GM21737 (cell line): ENCODE results near the gene LAMTOR5.
A peak's percentile ranks its signal among the peaks of the same experiment; 100 is the strongest.

Experiments used
- ATAC-seq: cut with Tn5 transposase; IDR thresholded peaks from one replicate; pipeline ENCODE4 v1.9.1; 2021; ENCODE audit warnings: mild to moderate bottlenecking, moderate library complexity; ENCODE audit not compliant: unreplicated experiment

The LAMTOR5 gene

GRCh38 chr1:110390692-110391245 lies 16.7 kb downstream of the LAMTOR5 start, which contains the start of gene SLC16A4:
Gene SLC16A4, minus strand, starts transcription at chr1:110391026. Its CDS starts 1,703 bp downstream, at chr1:110389323.
- ATAC-seq, result no peak

DNA sequence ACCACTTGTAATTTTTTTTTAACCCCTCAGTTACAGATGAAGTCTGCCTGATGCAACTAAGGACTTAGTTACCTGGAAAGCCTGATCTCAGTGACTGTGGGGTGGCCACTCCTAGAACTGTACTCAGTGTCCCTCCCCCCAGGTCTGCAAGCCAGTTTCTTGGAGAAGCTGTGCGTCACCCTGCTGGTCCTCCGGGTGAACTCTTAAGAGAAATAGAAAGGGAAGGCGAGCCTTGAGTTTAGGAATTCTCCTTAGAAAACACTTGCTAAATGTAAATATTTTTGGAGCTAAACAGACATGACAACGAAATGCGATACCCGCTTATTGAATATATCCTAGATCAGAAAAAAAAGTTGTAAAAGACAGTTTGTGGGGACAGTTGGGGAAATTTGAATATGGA lies 17.4 kb downstream of the LAMTOR5 start:
- ATAC-seq, result no peak

- no peak for ATAC-seq
Measured at GRCh38 chr1:110387048-110387754, 20.3 kb downstream of the LAMTOR5 start.

- no peak for ATAC-seq
Measured at GRCh38 chr1:110385369-110385768, 22.1 kb downstream of the LAMTOR5 start.

DNA sequence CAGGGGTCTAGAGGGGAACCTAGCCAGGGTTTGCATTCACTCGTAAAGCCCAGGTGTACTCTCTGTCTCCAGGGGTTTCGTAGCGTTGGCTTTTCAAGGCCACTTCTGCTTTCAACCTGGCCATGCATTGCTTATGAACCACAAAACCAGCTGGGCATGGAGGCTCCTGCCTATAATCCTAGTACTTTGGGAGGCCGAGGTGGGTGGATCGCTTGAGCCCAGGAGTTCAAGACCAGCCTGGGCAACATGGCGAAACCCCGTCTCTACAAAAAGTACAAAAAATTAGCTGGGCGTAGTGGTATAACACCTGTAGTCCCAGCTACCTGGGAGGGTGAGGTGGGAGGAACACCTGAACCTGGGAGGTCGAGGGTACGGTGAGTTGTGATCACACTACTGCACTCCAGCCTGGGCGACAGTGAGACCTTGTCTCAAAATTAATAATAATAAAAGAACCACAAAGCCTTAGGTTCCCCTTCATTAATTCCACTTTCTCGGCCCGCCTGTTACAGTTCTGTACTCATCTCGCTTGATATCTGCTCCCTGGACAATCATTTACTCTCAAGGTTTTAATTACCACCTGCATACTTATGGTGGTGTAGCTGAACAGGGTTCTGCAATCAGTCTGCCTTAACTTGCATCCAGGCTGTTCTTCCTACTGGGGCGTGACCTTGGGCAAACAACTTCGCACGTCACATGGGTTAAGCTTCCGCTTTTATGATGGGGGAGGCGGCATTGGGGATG lies 22.7 kb downstream of the LAMTOR5 start:
- peak; percentile 69 for ATAC-seq

GRCh38 chr1:110383251-110383990 lies 24.1 kb downstream of the LAMTOR5 start:
- ATAC-seq, result no peak

DNA sequence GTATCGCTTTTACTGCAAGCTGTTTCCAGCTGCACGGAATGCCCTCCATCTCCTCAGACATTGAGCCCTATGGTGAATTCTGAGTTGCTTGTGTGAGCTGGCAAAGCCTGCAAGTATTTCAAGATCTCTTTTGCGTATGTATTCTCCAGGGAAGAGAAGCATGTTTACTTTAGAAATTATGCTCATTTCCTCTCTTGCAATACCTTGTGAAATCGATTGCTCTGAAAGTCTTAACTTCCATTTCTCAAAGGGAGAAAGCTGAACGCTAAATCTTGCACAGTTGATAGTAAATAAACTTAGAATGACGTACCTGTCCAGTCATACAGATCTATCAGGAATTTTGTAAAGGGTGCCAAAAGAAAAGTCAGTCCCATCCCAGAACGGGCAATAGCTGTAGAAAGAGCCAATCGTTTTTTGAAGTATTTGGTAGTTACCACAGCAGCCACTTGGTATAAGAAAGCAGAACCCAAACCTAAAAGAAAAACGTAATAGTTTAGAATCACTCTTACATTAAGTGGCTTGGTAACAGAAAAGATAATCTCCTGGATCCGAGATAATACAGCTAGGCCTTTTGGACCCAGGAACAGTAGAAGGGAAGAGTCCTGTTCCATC lies 26.7 kb downstream of the LAMTOR5 start:
- ATAC-seq, result no peak

- ATAC-seq, result no peak
Measured at GRCh38 chr1:110375490-110375889, 32.0 kb downstream of the LAMTOR5 start.

DNA sequence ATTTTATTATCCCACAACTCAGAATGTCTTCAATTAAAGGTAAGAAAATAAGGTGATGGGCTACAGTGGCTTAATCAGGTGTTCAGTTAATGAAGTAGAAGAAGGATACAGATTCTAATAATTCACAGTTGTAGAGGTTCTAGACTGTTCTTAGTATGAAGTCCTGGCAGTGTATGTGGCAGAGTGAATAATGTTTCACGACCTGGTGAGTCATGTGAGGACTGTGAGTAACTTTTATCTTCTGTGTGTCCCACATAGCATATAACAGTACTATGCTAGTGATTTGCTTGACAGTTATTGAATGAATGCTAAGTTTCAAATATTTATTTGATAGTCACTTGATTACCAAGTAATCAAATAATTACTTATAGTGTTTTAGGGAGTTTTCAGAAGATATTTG lies 36.7 kb downstream of the LAMTOR5 start:
- no peak for ATAC-seq

DNA sequence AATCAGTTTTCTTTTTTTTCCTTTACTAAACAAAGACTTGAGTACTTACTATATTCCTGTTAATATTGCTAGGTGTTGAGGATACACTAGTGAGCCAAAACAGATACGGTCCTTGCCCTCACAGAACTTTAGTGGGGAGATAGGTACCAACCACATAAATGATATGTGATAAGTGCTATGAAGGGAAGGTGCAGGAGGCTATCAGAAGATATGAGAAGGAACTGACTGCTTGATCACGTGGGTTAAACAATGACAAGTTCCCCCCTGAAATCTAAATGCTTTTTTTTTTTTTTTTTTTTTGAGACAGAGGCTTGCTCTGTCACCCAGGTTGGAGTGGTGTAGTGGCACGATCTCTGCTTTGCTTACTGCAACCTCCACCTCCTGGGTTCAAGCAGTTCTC lies 43.3 kb downstream of the LAMTOR5 start:
- no peak for ATAC-seq

DNA sequence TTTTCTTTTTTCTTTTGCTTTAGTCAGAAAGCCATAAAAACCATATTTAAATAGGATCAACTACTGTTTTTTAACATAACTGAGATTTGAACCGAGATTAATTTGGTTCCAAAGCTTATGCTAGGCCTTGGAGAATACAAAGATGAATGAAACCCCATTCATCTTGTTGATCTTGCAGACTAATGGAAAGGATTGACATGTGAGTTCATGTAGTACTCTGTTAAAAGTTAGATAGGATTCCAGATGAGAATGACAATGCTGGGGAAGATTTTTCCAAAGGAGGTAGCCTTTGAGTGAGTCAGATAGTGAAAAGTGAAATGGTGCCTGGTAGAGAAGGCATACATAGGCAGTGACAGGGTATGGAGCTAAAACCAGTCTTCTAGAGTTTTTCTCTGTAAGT lies 45.6 kb downstream of the LAMTOR5 start:
- ATAC-seq, result no peak

DNA sequence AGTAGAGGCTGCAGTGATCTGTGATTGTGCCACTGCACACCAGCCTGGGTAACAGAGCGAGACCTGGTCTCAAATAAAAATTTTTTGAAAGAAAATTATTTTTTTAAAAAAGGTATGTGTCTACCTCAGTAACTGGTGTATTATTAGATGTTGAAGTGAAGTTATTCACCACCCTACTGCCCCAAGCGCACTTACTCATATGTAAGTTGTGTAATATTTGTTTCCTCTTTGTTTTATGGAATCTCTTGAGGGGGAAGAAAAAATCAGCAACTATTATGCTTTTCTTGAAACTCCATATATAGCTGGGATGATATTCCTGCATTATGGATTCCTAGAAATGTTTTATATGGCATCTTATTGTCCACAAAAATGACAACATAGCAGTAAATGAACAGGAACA lies 47.1 kb downstream of the LAMTOR5 start:
- ATAC-seq, result no peak

DNA sequence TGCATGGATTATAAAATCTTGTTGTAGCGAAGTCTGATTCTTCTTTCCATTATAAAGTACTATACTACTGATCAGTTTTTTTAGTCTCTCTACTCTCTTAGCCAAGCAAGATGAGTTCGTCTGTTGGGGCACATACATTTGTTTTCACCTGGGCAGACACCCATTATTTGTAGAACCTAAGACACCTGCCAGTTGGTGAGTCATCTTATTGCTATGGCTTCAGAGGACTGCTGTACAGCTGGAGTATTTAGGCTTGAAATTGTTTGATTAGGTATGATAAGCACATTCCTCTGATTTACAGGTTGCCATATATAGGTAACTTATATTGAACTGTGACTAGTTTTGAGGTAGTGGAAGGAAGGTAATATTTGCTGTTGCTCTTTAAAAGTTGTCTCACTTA lies 51.1 kb downstream of the LAMTOR5 start:
- ATAC-seq, result no peak

DNA sequence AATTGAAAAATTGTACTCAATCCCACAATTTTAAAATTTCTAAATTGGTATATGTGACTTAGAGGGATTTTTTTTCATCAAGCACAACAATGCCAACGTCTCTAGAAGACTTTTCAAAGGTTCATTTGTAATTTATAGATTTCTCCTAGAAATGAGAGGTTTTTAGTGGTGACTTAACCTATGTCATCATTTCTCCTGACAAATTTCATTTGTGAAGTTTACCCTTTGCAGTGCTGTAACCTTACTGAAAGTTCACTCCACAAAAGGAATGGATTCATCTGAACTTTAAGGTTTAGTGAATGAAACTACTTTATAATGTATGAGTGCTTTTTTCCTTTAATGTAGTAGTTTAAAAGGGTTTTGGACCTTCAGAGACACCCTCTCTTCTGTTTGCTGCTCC lies 52.2 kb downstream of the LAMTOR5 start:
- no peak for ATAC-seq
